Mucosa of rectum (tissue), 2 donors: ENCODE measurements around the gene BRMS1L.

Experiments
- H3K27ac ChIP-seq, 2 donors: one replicate each; pipeline ENCODE4 v1.7.0; 2013; ENCODE audit warnings: inconsistent platforms in 2 of 2, low read depth in 2 of 2, low read length in 2 of 2
- H3K27me3 ChIP-seq, 2 donors: one replicate each; pipeline ENCODE4 v1.7.0; 2013; ENCODE audit warnings: low read length in 2 of 2; ENCODE audit not compliant: control insufficient read depth in 2 of 2, insufficient read depth in 2 of 2
- H3K36me3 ChIP-seq, 2 donors: one replicate each; pipeline ENCODE4 v1.7.0; 2013; ENCODE audit warnings: low read length in 2 of 2; ENCODE audit not compliant: control insufficient read depth in 2 of 2, insufficient read depth in 2 of 2
- H3K4me1 ChIP-seq, 2 donors: one replicate each; pipeline ENCODE4 v1.7.0; 2013; ENCODE audit warnings: low read length in 2 of 2, mild to moderate bottlenecking in 1 of 2; ENCODE audit not compliant: control insufficient read depth in 2 of 2, insufficient read depth in 2 of 2
- H3K4me3 ChIP-seq, 2 donors: one replicate each; pipeline ENCODE4 v1.7.0; 2013; ENCODE audit warnings: low read length in 2 of 2
- H3K9ac ChIP-seq, 2 donors: one replicate each; pipeline ENCODE4 v1.7.0; 2013; ENCODE audit warnings: low read length in 2 of 2, low read depth in 1 of 2, mild to moderate bottlenecking in 1 of 2
- H3K9me3 ChIP-seq, 2 donors: one replicate each; pipeline ENCODE4 v1.7.0; 2013; ENCODE audit warnings: low read length in 2 of 2; ENCODE audit not compliant: control insufficient read depth in 2 of 2
- donor health status: healthy.
- donor health status: Normal muscosa, but diverticular disease.

BRMS1L gene

DNA sequence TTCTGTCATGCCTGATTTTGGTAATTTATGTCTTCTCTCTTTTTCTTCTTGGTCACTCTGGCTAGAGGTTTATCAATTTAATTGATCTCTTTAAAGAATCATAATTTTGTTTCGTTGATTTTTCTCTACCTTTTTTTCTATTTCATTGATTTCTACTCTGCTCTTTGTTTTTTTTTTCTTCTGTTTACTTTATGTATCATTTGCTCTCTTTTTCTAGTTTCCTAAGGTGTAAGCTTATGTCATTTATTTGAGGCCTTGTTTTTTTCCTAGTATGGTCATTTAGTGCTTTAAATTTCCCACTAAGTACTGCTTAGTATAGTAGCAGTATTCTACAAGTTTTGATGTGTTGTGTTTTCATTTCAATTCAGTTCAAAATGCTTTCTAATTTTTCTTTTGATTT, 89.6 kb downstream of the BRMS1L start:
- Histone ChIP-seq H3K27ac (no peak overlapping the region), H3K27me3 (no peaks in the 10 kb centered on the region), H3K9ac (no peak overlapping the region), H3K4me3 (no peak overlapping the region), H3K9me3 (no peaks in the 10 kb centered on the region), H3K4me1 (no peaks in the 10 kb centered on the region), H3K36me3 (no peaks in the 10 kb centered on the region)
